Stimulated activated CD4-positive, alpha-beta T cell treated with anti-CD3 and anti-CD28 coated beads, TNF-alpha, amount 100 ng/mL, for 4 hours (primary cell): Measurements from ENCODE around the gene IGFBP6.
"Not testable (repeated sequence)": the region's sequence is repeated elsewhere in the genome, so short reads cannot be mapped to it uniquely, and the experiment has no call there.

Experiments used
- DNase-seq, 3 experiments: peaks; one replicate each; pipeline ENCODE4 v3.0.0-alpha.2; 2020; ENCODE audit warnings: low read depth in 3 of 3

The IGFBP6 gene

GRCh38 chr12:53096759-53097158, 708 bp upstream of the IGFBP6 start:
- DNase-seq, result no peak

DNA sequence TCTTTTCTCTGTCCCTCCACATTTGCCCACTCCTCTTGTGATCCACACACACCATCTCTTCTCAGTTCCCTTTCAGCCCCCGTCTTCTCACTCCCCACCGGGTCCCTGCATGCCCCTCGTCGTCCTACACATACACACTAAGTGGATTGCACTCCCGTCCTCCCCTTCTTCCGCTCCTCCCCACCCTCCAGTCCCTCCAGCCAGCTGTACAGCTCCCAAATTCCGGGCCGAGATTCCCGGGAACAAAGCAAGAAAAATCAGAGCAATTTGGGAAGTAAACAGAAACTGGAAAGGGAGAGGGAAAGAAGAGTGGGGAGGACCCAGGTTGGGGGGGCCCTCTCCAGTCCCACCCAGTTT, 282 bp upstream of the IGFBP6 start:
- no peak for DNase-seq

DNA sequence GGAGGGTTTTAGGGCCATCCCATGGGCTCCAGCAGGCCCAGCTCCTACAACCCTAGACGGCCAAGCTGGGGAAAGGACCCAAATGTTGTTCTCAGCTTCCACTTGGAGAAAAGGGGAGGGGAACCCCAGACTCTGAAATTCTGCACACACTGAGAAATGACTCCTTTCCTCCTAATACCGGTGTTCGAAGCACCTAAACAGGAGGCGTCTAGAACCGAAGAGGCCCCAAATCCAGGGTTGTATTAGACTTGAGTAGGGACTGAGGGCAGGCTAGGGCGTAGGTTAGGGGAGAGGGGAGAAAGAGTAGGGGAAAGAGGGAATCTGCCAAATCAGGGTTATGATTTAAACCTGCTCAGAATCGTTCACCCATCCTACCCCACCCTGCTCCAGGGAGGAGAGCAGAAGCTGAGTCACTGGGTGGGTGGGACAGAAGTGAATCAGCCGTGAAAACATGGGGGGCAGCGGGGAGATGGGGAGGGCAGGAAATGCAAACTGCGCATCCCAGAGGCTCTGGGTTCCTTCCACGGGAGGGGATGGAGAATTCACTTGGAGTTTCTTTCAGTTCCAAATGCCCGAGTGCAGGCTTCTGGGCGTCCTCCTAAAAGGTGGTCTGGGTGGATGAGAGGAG, 1.0 kb downstream of the IGFBP6 start:
- DNase-seq, result no peak

DNA sequence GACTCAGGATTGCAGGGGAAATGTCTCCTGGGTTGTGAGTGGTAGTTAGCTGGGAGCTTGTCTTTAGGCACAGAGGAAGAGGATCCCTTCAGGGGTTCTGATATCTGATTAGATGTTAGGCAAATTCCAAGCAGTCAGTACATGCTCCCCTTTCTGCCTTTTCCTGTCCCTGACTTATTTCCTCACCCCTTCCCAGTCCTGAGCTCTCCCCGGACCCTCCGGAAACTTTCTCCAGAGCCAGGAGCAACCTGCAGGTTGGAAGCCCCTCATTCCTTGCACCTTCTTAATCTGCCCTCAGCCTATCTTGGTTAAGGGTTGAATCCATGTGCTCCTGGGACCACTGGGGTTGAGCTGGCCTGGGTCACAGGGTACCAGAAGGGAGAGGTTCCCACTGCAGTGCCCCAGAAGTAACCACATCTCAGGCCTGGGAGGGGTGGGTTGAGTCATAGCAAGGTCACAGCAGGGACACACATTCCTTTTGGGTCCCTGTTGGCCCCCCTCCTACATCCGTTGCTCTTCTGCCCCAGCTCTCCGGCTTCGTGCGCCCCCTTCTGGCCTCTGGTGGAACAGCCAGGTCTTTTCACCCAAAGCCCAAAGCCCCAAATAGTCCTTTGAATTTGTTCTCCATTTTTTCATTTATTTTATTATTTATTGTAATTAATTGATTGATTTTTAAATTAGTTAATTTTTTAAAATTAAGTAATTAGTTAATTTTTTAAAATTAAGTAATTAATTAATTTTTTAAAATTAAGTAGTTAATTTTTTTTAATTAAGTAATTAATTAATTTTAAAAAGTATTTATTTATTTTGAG, 1.8 kb downstream of the IGFBP6 start:
- DNase-seq, result peak; percentile 76 to 78 (median 76)

DNA sequence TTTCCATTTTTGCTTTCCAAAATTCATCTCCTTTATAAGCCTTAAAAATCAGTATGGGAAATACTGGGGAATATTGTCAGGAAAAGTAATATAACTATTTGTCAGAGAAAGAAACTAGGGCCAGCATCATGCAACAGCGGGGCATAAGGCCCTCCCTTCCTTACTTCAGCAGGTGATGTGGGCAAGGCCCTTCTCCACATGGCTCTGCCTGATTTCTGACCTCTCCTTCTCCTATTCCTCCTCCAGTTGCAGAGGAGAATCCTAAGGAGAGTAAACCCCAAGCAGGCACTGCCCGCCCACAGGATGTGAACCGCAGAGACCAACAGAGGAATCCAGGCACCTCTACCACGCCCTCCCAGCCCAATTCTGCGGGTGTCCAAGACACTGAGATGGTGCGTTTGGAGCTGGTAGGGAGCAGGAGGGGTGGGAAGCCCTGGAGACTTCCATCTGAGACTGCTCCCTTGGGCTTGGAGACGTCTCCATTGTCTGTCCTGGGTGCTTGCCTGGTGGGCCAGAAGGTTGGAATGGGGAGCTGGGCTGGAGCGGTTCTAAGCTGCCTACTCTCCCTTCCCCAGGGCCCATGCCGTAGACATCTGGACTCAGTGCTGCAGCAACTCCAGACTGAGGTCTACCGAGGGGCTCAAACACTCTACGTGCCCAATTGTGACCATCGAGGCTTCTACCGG, 3.1 kb downstream of the IGFBP6 start:
- no peak for DNase-seq

DNA sequence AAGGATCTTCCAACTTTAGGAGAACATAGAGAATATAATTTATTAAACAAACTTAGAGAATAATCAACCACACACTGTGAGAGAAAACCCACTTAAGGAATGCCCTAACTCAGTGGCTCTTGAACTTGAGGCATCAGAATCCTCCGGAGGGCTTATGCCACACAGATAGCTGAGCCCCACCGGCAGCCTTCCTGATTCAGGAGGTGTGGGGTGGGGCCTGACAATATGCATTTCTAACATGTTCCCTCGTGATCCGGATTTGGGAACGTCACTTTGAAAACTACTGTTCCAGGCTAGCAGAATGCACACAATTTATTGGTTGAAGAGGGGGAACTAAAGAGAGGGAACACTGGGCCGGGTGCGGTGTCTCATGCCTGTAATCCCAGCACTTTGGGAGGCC, 3.8 kb downstream of the IGFBP6 start:
- no peak for DNase-seq

GRCh38 chr12:53101931-53102781, 4.7 kb downstream of the IGFBP6 start:
- DNase-seq, result no peak

DNA sequence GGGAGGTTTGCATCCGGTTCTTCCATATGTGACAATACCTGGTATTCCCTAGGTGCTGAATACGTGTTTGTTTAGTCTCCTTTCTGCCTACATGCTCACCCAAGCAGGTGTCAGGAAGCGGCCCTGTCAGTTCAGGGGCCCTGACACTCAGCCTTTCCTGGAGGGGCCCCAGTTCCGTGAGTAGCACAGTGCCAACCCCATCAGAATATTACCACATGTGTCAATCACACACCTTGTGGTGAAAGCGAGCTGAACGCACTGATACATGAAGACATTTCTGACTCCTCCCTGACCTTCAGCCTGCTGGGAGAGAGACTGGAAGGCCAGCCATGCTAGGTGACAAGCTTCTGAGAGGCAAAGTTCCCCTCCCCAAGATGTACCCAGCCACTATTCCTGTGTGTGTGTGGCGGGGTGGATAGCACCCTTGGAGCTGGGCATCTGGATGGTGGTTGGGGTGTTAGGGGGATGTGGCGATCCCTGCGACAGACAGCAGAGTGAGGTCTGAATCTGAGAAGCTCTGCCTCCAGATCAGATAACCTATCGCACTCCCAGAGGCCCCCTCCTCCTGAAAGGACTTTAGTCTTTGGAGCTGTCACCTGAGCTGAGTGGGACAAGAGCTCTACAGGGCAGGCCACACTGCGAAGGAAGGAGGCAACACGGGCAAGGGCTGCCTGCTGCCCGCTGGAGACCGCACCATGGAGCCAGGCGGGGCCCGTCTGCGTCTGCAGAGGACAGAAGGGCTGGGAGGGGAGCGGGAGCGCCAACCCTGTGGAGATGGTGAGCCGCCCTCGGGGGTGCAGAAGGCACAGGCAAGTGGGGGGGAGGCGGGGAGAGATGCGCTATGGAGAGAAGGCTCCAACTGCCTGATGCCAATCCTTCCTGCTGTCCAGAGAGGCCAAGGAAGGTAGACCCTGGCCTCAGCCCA, 5.7 kb downstream of the IGFBP6 start, which contains the start of gene SOAT2:
TSS of gene SOAT2 (plus strand) at position 604 of the 925 bp plus-strand sequence. CDS start at position 696, 92 bp downstream.
- no peak for DNase-seq

- no peak for DNase-seq
Observed at GRCh38 chr12:53103860-53104305, 6.4 kb downstream of the IGFBP6 start.

- DNase-seq, result no peak
Observed at GRCh38 chr12:53105256-53105655, 7.8 kb downstream of the IGFBP6 start.

DNA sequence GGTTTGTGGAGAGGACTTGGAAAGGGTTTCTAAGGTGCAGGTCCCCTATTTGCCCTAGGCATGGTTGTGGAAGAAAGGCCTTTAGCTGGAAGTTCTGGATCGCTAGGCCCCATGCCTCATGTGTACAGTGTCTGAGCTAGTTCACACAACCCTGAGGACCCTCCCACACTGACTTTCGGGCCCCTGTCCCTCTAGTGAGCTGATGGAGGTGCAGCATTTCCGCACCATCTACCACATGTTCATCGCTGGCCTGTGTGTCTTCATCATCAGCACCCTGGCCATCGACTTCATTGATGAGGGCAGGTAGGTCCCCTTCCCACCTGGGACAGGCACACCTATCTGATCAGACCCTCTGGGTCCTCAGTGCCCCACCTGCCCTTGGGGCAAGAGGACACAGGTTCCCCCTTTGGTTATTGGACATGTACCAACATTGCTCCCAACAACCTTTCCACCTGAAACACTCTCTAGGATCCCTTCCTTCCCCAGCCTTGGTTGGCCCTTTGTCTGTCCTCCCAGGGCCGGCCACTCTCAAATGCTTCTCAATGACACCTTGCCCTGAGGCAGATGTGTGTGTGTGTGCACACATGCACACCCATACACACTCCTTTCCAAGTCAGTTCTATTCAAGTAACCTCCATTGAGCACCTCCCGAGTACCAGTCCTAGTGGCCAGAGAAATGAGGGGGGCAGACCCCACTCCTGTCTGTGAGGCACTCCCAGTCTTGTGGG, 8.4 kb downstream of the IGFBP6 start:
- DNase-seq, result no peak

DNA sequence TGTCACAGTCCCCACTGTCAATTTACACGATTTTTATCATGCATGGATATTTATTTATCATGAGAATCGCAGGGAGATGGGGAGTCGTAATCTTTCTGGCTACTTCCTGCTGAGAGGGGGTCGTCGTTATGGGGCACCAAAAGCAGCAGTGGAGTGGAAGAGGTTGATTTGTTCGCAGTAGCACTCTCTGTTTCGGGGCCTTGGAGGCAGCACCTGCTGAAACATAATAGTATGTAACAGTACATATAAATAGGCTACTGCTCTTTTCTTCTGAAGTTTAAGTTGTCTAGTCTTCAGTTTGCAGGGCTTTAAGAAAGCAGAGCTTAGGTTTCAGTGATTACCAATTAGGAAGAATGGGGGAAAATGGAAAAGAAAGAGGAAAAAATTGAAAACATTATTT, 9.7 kb downstream of the IGFBP6 start:
- DNase-seq, result no peak

DNA sequence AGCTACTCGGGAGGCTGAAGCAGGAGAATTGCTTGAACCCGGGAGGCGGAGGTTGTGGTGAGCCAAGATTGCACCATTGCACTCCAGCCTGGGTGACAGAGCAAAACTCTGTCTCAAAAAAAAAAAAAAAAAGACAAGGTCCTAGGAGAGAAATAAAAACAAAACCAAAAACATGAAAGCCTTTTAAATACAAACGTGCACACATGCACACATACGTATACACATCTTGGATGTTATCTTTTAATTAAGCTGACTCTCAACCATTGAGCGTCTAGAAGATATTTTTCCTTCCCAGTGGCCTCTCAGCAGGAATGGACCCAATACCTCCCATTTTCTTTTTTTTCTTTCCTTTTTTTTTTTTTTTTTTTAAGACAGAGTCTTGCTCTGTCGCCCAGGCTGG, 15.0 kb downstream of the IGFBP6 start:
- DNase-seq, result not testable (repeated sequence)

DNA sequence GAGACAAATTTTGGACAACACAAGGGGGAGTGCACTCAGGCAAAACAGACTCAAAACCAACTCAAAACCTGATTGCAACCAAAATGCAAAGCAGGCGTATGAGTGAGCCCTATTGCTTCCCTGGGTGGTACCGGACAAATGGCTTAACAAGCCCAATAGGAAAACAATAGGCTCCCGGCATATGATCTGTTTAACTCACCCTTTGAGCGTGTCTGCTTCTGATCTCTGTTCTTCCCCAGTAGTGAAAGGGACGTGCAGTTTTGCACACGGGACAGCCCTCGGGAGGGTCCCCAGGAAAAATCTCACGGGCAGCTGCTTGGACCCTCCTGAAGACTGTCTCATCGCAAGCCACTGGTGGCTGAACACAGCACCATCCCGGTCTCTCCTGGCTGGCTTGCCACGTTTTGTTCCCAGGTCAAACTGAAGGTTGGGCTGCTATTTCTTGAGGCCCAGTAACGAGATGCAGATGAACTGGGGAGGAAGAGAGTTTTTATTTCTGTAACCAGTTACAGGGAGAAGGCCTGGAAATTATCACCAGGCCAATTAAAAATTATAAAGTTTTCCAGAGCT, 15.8 kb downstream of the IGFBP6 start:
- no peak for DNase-seq

- no peak for DNase-seq
Observed at GRCh38 chr12:53113951-53114350, 16.5 kb downstream of the IGFBP6 start.

GRCh38 chr12:53115112-53115890, 17.8 kb downstream of the IGFBP6 start:
- no peak for DNase-seq

DNA sequence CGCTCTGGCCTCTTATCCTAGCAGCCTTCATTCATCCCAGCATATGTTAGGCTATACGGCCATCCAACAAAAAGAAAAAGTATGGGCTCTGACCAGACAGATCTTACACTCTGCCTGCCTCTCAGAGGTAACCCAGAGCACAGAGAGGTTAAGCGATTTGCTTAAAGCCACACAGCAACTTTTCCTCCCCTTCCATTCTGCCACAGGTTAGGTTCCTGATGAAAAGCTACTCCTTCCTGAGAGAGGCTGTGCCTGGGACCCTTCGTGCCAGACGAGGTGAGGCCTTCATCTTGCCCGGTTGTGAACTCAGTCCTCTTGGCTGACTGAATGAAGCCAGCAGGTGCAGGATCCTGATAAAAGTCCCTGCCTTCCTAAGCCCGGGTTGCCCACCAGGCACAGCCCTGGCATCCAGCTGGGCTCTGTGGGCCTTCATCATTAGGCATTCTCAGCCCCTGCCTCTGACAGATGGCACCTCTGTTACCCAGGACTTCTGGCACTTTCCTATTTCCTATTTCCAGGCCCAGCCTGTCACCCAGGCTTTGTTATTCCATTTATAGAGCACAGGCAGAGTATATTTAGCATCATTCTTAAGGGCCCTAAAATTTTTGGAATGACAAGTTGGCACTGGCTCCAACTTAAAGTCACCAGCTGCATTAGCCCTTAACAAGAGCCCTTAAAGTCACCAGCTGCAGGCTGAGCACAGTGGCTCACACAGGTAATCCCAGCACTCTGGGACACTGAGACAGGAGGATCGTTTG, 18.6 kb downstream of the IGFBP6 start:
- no peak for DNase-seq

DNA sequence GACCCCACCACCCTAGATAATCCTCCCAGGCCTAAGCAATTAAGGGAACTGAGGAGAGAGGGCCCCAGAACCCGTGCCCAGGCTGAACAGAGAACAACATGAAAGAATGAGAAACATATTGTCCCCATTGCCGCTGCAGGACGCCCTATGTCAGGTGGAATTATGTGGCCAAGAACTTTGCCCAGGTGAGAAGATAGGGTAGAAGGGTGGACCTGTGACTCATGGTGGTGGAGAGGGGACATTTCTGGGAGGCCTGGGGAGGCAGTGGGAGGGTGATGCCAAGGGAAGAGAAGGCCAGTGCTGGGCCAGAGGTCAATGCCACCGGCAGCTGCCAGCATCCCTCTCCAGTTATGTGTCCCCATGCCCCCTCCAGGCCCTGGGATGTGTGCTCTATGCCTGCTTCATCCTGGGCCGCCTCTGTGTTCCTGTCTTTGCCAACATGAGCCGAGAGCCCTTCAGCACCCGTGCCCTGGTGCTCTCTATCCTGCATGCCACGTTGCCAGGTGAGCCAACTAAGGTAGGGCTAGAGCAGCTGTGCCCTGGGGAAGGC, 21.4 kb downstream of the IGFBP6 start:
- no peak for DNase-seq
